ENCODE measurements around the gene FNTB.
A peak's percentile ranks its signal among the peaks of the same experiment; 100 is the strongest.

The FNTB gene

DNA sequence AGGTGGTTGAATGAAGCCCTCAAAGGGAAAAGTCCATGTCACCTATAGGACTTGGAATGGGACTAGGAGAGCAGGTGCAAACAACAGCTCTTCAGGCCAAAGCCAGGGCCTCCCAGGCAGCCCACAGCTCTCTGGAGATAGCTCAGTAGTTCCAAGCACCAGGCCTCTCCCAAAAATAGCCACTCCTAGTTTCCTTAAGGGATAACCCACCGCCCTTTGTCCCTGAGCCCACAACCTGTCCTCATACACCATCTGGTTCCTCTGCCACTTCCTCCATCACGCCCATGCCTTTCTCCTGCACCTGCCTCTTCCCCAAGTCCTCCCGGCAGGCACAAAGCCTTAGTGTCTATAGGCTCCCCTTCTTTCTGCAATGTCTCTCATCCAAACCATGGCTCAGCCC is 16.7 kb upstream of the FNTB start:
- H3K27me3 Mint-ChIP-seq (ENCODE audit: low read depth, poor library complexity) = peaks cover 34% of the 10 kb centered on the region
- H3K4me3 Mint-ChIP-seq = peak overlapping the region; percentile 81
- no peak for DNase-seq
- no peaks in the 10 kb centered on the region for H3K9me3 Mint-ChIP-seq
- H3K27ac Mint-ChIP-seq = no peak overlapping the region
- H3K36me3 Mint-ChIP-seq (ENCODE audit: low read depth) = peaks cover 5% of the 10 kb centered on the region
- peaks cover 29% of the 10 kb centered on the region for H3K4me1 Mint-ChIP-seq
- TF ChIP-seq, protein P1, sequence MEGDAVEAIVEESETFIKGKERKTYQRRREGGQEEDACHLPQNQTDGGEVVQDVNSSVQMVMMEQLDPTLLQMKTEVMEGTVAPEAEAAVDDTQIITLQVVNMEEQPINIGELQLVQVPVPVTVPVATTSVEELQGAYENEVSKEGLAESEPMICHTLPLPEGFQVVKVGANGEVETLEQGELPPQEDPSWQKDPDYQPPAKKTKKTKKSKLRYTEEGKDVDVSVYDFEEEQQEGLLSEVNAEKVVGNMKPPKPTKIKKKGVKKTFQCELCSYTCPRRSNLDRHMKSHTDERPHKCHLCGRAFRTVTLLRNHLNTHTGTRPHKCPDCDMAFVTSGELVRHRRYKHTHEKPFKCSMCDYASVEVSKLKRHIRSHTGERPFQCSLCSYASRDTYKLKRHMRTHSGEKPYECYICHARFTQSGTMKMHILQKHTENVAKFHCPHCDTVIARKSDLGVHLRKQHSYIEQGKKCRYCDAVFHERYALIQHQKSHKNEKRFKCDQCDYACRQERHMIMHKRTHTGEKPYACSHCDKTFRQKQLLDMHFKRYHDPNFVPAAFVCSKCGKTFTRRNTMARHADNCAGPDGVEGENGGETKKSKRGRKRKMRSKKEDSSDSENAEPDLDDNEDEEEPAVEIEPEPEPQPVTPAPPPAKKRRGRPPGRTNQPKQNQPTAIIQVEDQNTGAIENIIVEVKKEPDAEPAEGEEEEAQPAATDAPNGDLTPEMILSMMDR (IDR thresholded peaks at IDR 0.05) = no peak

DNA sequence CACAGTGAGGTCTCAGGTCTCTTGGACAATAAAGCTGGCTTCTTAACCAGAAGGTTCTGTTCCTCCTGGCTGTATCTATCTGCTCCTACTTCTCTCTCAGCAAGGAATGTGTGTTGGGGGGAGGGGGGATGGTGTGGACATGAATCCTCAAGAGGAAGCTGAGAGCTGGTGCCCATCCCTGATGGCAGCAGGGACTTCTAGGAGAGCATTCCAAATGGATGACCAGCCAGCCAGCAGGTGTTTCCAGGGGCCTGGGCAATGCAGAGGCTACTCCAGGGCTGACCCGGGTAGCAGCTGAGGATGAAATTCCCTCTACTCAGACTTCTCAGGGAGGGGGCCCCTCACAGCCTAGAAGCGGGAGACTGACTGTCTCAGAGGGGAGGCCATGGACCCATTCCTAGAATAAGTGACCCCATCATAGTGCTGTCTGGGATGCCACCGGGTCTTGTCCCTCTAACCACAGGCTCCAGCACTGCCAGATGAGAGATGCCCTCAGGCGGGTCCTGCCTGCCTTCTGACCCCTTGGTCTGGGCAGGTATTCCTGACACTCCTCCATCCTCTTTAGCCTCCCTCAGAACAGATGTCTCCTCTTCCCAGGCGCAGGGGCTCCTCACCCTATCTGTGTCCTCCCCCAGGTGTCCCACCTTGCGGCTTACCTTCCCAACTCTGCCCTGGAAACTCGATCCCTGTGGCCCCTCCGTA is 15.8 kb upstream of the FNTB start:
- Mint-ChIP-seq H3K9me3 (no peaks in the 10 kb centered on the region), H3K4me3 (peak overlapping the region; percentile 81), H3K27ac (no peak overlapping the region), H3K4me1 (peaks cover 23% of the 10 kb centered on the region), H3K36me3 (ENCODE audit: low read depth) (peaks cover 5% of the 10 kb centered on the region), H3K27me3 (ENCODE audit: low read depth, poor library complexity) (peaks cover 34% of the 10 kb centered on the region)
- TF ChIP-seq, protein P1 (IDR thresholded peaks at IDR 0.05) = no peak
- no peak for DNase-seq

DNA sequence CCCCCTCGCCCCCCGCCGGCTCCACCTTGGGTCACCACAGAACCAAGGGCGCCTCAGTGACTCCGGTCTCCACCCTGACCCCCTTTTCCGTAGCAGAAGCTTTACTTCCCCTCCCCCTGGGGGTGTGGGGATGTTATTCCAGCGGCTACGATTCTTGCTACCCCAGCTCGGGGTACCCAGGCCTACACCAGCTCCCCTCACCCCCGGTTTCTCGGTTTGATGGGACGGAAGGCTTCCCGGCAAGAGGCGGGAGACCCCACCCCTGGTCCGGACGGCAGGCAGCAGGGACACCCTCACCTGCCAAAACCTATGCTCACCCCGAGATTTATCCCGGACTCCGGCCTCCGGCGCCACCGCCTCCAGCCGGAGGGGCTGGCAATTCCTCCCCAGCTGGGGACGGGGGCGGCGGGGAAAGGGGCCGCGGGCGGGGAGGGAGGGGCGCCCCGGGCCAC is 15.2 kb upstream of the FNTB start:
- TF ChIP-seq, protein P1 (IDR thresholded peaks at IDR 0.05) = no peak
- H3K4me1 Mint-ChIP-seq = peaks cover 22% of the 10 kb centered on the region
- H3K4me3 Mint-ChIP-seq = peak overlapping the region; percentile 81
- H3K9me3 Mint-ChIP-seq = no peaks in the 10 kb centered on the region
- H3K27me3 Mint-ChIP-seq (ENCODE audit: low read depth, poor library complexity) = peaks cover 34% of the 10 kb centered on the region
- H3K27ac Mint-ChIP-seq = no peak overlapping the region
- H3K36me3 Mint-ChIP-seq (ENCODE audit: low read depth) = peaks cover 5% of the 10 kb centered on the region
- no peak for DNase-seq

DNA sequence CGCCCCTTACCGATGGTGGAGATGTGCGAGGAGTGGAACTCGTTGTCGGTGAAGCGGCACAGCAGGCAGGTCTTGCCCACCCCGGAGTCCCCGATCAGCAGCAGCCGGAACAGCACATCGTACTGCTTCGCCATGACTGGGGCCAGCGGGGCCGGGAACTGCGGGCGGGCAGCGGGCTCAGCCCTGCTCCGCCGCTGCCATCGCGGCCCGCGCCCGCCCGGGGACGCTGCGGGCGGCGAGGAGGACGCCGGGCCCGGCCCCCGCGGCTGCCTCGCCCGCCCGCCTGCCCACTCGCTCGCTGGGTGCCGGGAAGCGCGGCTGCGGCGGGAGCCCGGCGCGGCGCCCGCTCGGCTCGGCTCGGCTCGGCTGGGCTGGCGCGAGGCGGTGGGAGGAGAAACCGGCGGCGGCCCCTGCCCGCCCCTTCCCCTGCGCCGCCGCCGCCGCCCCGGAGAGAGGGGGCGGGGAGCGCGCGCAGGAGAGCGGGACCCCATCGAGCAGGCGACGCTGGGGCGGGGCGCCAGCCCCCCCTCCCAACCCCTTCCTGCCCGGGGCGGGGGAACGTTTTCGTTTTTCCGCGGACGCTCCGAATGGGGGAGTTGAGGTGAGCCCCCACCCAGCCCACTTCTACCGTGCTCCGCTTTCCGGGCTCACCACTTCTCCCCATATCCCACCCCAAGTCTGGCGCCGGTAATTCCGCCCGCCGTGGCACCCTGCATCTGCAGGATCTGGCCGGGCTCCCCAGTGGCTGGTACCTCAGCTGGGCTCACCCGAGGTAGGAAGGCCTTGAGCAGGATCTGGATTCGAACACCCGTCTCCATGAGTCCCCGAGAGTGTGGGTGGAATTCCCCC is 14.5 kb upstream of the FNTB start, which contains the start of gene RAB15:
RAB15 (minus strand) TSS at position 394 of the 849 bp plus-strand sequence; CDS start at position 134, 260 bp downstream.
- TF ChIP-seq, protein P1 (IDR thresholded peaks at IDR 0.05) = no peak
- Mint-ChIP-seq H3K27ac (no peak within 1 kb of the TSS), H3K4me1 (peaks cover 18% of the 10 kb centered on the region), H3K27me3 (ENCODE audit: low read depth, poor library complexity) (peaks cover 36% of the 10 kb centered on the region), H3K9me3 (no peaks in the 10 kb centered on the region), H3K36me3 (ENCODE audit: low read depth) (peaks cover 5% of the 10 kb centered on the region), H3K4me3 (peak within 1 kb of the TSS; percentile 81)
- peak; percentile 78 for DNase-seq

DNA sequence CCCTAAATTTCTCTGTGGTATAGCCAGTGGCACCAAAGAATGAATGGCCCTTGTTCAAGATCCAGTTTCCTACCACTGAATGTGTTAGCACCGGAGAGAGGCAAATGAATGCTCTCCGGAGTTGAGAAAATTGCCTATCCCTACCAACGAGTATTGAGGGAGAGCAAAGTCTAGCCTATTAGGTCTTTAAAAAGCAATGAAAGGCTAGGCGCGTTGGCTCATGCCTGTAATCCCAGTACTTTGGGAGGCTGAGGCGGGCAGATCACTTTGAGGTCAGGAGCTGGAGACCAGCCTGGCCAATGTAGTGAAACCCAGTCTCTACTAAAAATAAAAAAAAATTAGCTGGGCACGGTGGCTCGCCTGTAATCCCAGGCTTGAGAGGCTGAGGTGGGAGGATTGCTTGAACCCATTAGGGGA is 13.7 kb upstream of the FNTB start:
- no peak overlapping the region for H3K27ac Mint-ChIP-seq
- peaks cover 13% of the 10 kb centered on the region for H3K4me1 Mint-ChIP-seq
- peaks cover 3% of the 10 kb centered on the region for H3K36me3 Mint-ChIP-seq (ENCODE audit: low read depth)
- TF ChIP-seq, protein P1 (IDR thresholded peaks at IDR 0.05) = no peak
- H3K4me3 Mint-ChIP-seq = peak overlapping the region; percentile 81
- peaks cover 2% of the 10 kb centered on the region for H3K9me3 Mint-ChIP-seq
- no peak for DNase-seq
- H3K27me3 Mint-ChIP-seq (ENCODE audit: low read depth, poor library complexity) = peaks cover 42% of the 10 kb centered on the region
